HL-60 (cell line): Measurements from ENCODE around the gene SGK1.

Experiments
- DNase-seq, 2 experiments: peaks; one replicate each; pipeline ENCODE4 v3.0.0-alpha.2; 2010 to 2020; ENCODE audit warnings: low read depth in 1 of 2, low spot score in 1 of 2
- H3K27ac ChIP-seq: fragments of 250-450 bp; sonication (Bioruptor Pico); replicated peaks from 2 replicates; pipeline ENCODE4 v1.5.1; 2020; ENCODE audit warnings: mild to moderate bottlenecking, moderate library complexity
- H3K27me3 ChIP-seq: fragments of 250-450 bp; sonication (Bioruptor Pico); 2 replicates; pipeline ENCODE4 v1.5.1; 2021; ENCODE audit warnings: mild to moderate bottlenecking, moderate library complexity; ENCODE audit not compliant: insufficient read depth, poor library complexity, severe bottlenecking
- H3K4me3 ChIP-seq: replicated peaks from 2 replicates; pipeline ENCODE4 v1.5.1; 2011; ENCODE audit warnings: mild to moderate bottlenecking, control low read depth, low read length; ENCODE audit not compliant: insufficient read depth
- GABPA ChIP-seq: IDR thresholded peaks from 2 replicates; pipeline ENCODE4 v1.6.1; 2012; ENCODE audit warnings: low read depth
- POLR2AphosphoS5 ChIP-seq: IDR thresholded peaks from 2 replicates; pipeline ENCODE4 v1.6.1; 2012; ENCODE audit warnings: low read depth
- REST ChIP-seq: IDR thresholded peaks from 2 replicates; pipeline ENCODE4 v1.6.1; 2012; ENCODE audit warnings: low read depth; ENCODE audit not compliant: insufficient replicate concordance
- SPI1 ChIP-seq: IDR thresholded peaks from 2 replicates; pipeline ENCODE4 v1.6.1; 2012; ENCODE audit warnings: low read depth, mild to moderate bottlenecking, borderline replicate concordance
- TF ChIP-seq, protein P1 (sequence below): IDR thresholded peaks from one replicate; pipeline ENCODE4 v1.5.1; 2011; ENCODE audit warnings: low read length, control low read depth, inconsistent platforms; ENCODE audit not compliant: insufficient read depth

SGK1 gene

GRCh38 chr6:134138226-134138975 is 179.5 kb downstream of the SGK1 start:
- TF ChIP-seq SPI1 = no peak
- TF ChIP-seq GABPA = no peak
- TF ChIP-seq, protein P1, sequence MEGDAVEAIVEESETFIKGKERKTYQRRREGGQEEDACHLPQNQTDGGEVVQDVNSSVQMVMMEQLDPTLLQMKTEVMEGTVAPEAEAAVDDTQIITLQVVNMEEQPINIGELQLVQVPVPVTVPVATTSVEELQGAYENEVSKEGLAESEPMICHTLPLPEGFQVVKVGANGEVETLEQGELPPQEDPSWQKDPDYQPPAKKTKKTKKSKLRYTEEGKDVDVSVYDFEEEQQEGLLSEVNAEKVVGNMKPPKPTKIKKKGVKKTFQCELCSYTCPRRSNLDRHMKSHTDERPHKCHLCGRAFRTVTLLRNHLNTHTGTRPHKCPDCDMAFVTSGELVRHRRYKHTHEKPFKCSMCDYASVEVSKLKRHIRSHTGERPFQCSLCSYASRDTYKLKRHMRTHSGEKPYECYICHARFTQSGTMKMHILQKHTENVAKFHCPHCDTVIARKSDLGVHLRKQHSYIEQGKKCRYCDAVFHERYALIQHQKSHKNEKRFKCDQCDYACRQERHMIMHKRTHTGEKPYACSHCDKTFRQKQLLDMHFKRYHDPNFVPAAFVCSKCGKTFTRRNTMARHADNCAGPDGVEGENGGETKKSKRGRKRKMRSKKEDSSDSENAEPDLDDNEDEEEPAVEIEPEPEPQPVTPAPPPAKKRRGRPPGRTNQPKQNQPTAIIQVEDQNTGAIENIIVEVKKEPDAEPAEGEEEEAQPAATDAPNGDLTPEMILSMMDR = no peak
- TF ChIP-seq POLR2AphosphoS5 = no peak
- TF ChIP-seq REST = no peak
- Histone ChIP-seq H3K27me3 (no peaks in the 10 kb centered on the region), H3K27ac (no peak overlapping the region), H3K4me3 (no peak overlapping the region)
- DNase-seq = no peak

GRCh38 chr6:134134654-134135053 is 183.3 kb downstream of the SGK1 start:
- TF ChIP-seq SPI1 (no peak), POLR2AphosphoS5 (no peak), REST (no peak), GABPA (no peak)
- TF ChIP-seq, protein P1 = no peak
- Histone ChIP-seq H3K27me3 (no peaks in the 10 kb centered on the region), H3K4me3 (no peak overlapping the region), H3K27ac (no peak overlapping the region)
- DNase-seq = no peak

- DNase-seq = no peak
- H3K27me3 ChIP-seq = no peaks in the 10 kb centered on the region
- no peak overlapping the region for H3K27ac ChIP-seq
- TF ChIP-seq, protein P1 = no peak
- TF ChIP-seq REST (no peak), SPI1 (no peak), POLR2AphosphoS5 (no peak), GABPA (no peak)
- no peak overlapping the region for H3K4me3 ChIP-seq
Observed at GRCh38 chr6:134132494-134133141, 185.3 kb downstream of the SGK1 start.
